ENCODE results near the gene TPO. TPM values are rescaled to one million over a fixed set of nuclear protein-coding genes. Genes with fewer than 3 reads are reported as not detected.
A peak's percentile ranks its signal among the peaks of the same experiment; 100 is the strongest.
"Not testable (repeated sequence)": the region's sequence is repeated elsewhere in the genome, so short reads cannot be mapped to it uniquely, and the experiment has no call there.

The TPO gene
- total and polyA plus RNA-seq, 8 donors, result 0.19 to 8.2 (median 0.49) TPM; not detected in 1

DNA sequence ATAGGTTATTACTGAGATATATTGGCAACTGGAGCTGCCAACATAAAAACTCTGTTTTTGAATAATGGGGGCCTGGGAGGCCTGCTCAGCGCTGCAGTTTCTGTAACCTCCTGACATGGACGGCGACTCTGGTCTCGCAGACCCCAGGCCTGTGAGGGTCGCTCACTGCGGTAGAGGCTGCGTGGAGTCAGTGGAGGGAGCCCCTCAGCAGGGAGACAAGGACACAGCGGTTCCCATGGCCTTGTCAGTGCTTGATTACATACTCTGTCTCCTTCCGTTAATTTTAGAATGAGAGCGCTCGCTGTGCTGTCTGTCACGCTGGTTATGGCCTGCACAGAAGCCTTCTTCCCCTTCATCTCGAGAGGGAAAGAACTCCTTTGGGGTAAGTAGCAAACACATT is 858 bp downstream of the TPO start:
- Histone ChIP-seq H3K27me3 (no peaks in the 10 kb centered on the region), H3K4me3 (no peak overlapping the region), H3K9me3 (no peaks in the 10 kb centered on the region), H3K27ac (no peak overlapping the region), H3K4me1 (no peaks in the 10 kb centered on the region), H3K36me3 (no peaks in the 10 kb centered on the region)
- ATAC-seq (no peak), DNase-seq (no peak), FAIRE-seq (no peak)
- TF ChIP-seq, protein P1, sequence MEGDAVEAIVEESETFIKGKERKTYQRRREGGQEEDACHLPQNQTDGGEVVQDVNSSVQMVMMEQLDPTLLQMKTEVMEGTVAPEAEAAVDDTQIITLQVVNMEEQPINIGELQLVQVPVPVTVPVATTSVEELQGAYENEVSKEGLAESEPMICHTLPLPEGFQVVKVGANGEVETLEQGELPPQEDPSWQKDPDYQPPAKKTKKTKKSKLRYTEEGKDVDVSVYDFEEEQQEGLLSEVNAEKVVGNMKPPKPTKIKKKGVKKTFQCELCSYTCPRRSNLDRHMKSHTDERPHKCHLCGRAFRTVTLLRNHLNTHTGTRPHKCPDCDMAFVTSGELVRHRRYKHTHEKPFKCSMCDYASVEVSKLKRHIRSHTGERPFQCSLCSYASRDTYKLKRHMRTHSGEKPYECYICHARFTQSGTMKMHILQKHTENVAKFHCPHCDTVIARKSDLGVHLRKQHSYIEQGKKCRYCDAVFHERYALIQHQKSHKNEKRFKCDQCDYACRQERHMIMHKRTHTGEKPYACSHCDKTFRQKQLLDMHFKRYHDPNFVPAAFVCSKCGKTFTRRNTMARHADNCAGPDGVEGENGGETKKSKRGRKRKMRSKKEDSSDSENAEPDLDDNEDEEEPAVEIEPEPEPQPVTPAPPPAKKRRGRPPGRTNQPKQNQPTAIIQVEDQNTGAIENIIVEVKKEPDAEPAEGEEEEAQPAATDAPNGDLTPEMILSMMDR (IDR thresholded peaks at IDR 0.05), result no peak
- intact Hi-C loops (cut with DNase I), result no loop called here
- WGBS, 2 donors, result 82 to 92% methylated on average over 13 of the region's 13 CpGs

DNA sequence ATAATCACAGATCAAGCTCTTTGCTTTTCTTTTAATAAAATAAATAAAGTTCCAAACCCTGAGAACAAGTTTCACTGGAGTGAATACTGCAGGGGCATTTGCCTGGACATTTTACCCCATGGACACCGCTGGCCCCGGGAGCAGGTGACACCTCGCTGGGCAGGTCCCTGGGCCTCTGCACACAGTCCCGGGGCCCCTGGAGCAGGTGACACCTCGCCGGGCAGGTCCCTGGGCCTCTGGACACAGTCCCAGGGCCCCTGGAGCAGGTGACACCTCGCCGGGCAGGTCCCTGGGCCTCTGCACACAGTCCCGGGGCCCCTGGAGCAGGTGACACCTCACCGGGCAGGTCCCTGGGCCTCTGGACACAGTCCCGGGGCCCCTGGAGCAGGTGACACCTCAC is 1.6 kb downstream of the TPO start:
- H3K4me3 ChIP-seq; H3K4me1 ChIP-seq; intact Hi-C loops (cut with DNase I); H3K36me3 ChIP-seq; H3K9me3 ChIP-seq; FAIRE-seq; H3K27me3 ChIP-seq: not testable (repeated sequence)
- peak overlapping the region in 1 of 4 donors; percentile 15 for H3K27ac ChIP-seq
- DNase-seq (peak in 4 of 6 donors; percentile 27 to 73 (median 34)), ATAC-seq (peak in 1 of 4 donors; percentile 84)
- 36 to 40% methylated on average over 11 of the region's 11 CpGs for WGBS, 2 donors

DNA sequence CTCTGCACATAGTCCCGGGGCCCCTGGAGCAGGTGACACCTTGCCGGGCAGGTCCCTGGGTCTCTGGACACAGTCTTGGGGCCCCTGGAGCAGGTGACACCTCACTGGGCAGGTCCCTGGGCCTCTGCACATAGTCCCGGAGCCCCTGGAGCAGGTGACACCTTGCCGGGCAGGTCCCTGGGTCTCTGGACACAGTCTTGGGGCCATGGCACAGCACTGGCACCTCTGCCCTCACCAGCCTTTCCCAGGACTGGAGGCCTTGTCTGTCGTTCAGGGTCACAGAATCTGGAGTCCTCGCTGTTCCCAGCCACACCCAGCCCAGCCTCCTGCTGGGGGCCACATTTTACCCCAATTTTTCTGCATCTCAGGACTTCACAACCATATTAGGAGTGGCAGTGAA is 2.2 kb downstream of the TPO start:
- no peak overlapping the region for H3K27ac ChIP-seq
- H3K36me3 ChIP-seq, result no peaks in the 10 kb centered on the region
- FAIRE-seq, result no peak
- TF ChIP-seq, protein P1 (IDR thresholded peaks at IDR 0.05), result no peak
- DNase-seq, result no peak
- H3K27me3 ChIP-seq, result no peaks in the 10 kb centered on the region
- intact Hi-C loops (cut with DNase I), result no loop called here
- H3K4me3 ChIP-seq, result no peak overlapping the region
- peak in 1 of 4 donors; percentile 65 for ATAC-seq
- 67 to 82% methylated on average over 6 of the region's 6 CpGs for WGBS, 2 donors
- H3K4me1 ChIP-seq, result no peaks in the 10 kb centered on the region
- H3K9me3 ChIP-seq, result no peaks in the 10 kb centered on the region

DNA sequence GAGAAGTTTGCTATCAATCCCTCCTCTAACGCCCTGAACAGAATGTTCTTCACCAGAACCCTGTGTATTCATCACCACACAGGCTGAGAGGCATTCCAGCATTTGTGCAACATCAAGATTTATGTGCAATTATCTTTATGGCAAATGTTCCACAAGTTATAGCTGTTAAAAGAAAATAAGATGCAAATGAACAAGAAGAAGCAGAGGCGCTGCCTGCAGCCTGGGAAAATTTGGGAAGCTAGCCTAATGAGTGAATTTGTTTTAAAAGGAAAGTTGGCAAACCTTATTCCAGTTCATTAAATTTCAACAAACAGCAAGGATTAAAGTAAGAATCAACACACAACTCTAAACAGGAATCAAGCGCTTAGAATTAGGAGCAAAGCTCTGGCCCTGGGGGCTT is 5.3 kb downstream of the TPO start:
- ATAC-seq (no peak), FAIRE-seq (no peak), DNase-seq (no peak)
- Histone ChIP-seq H3K27ac (no peak overlapping the region), H3K9me3 (no peaks in the 10 kb centered on the region), H3K27me3 (no peaks in the 10 kb centered on the region), H3K4me3 (no peak overlapping the region), H3K4me1 (no peaks in the 10 kb centered on the region), H3K36me3 (no peaks in the 10 kb centered on the region)
- intact Hi-C loops (cut with DNase I), result no loop called here
- TF ChIP-seq, protein P1 (IDR thresholded peaks at IDR 0.05), result no peak
- 74 to 77% methylated on average over 3 of the region's 3 CpGs for WGBS, 2 donors

DNA sequence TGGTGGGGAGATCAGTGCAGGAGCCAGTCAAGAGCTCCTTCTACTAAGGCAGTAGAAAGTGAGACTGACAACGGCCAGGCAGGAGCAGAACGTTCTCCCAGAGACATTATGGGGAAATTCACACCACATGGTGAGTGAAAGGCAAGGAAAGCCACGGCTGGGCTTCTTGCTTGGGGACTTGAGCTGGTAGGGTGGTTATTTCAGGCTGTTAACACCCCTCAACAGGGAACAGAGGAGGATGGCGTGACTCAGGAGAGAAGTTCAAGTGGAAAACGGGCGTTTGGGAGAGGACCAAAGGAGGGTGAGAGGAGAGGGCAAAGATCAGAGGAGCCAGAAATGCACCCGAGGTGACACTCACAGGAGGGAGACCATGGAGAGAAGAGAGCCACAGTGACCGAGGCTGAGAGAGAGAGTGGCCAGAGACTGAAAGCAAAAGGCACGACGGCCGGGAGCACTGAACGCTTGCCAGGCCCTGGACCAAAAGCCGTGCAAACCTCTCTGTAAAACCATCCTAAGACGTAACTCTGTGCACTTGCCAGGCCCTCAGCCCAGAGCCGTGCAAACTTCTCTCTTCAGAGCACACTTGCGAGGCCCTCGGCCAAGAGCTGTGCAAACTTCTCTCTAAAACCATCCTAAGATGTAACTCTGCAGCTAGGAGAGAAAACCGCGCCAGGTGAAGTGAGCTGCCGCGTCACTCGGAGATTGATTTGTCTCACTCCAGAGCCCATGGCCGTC is 7.7 kb downstream of the TPO start:
- DNase-seq (no peak), ATAC-seq (no peak), FAIRE-seq (no peak)
- TF ChIP-seq, protein P1 (IDR thresholded peaks at IDR 0.05), result no peak
- H3K27ac ChIP-seq, result no peak overlapping the region
- no peaks in the 10 kb centered on the region for H3K27me3 ChIP-seq
- H3K4me1 ChIP-seq, result no peaks in the 10 kb centered on the region
- 76 to 81% methylated on average over 23 of the region's 23 CpGs for WGBS, 2 donors
- H3K9me3 ChIP-seq, result no peaks in the 10 kb centered on the region
- H3K4me3 ChIP-seq, result no peak overlapping the region
- intact Hi-C loops (cut with DNase I), result no loop called here
- no peaks in the 10 kb centered on the region for H3K36me3 ChIP-seq

Measured in pancreas (tissue), 10 donors.